GM18511 (cell line): Measurements from ENCODE around the gene OPCML.

Experiments
- ATAC-seq: cut with Tn5 transposase; IDR thresholded peaks from one replicate; pipeline ENCODE4 v1.9.1; 2021; ENCODE audit warnings: mild to moderate bottlenecking, moderate library complexity; ENCODE audit not compliant: unreplicated experiment

Gene OPCML

GRCh38 chr11:133082841-133083488 lies 449.3 kb downstream of the OPCML start:
- peak; percentile 96 for ATAC-seq

GRCh38 chr11:133082453-133082781 lies 449.9 kb downstream of the OPCML start:
- no peak for ATAC-seq

- ATAC-seq, result no peak
Measured at GRCh38 chr11:133081730-133082452, 450.4 kb downstream of the OPCML start.

GRCh38 chr11:133081020-133081419 lies 451.3 kb downstream of the OPCML start:
- no peak for ATAC-seq

- ATAC-seq, result peak; percentile 45
Measured at GRCh38 chr11:133078591-133079404, 453.5 kb downstream of the OPCML start.

GRCh38 chr11:133078012-133078411 lies 454.3 kb downstream of the OPCML start:
- no peak for ATAC-seq

- ATAC-seq, result no peak
Measured at GRCh38 chr11:133075351-133075750, 456.9 kb downstream of the OPCML start.

GRCh38 chr11:133072858-133073582 lies 459.3 kb downstream of the OPCML start:
- no peak for ATAC-seq

GRCh38 chr11:133072378-133072777 lies 459.9 kb downstream of the OPCML start:
- no peak for ATAC-seq

GRCh38 chr11:133070791-133071190 lies 461.5 kb downstream of the OPCML start:
- no peak for ATAC-seq

GRCh38 chr11:133070021-133070713 lies 462.1 kb downstream of the OPCML start:
- no peak for ATAC-seq

- no peak for ATAC-seq
Measured at GRCh38 chr11:133065847-133066485, 466.3 kb downstream of the OPCML start.

GRCh38 chr11:133064961-133065360 lies 467.3 kb downstream of the OPCML start:
- ATAC-seq, result no peak

- ATAC-seq, result no peak
Measured at GRCh38 chr11:133064152-133064877, 468.0 kb downstream of the OPCML start.

- no peak for ATAC-seq
Measured at GRCh38 chr11:133058501-133058900, 473.8 kb downstream of the OPCML start.

- ATAC-seq, result no peak
Measured at GRCh38 chr11:133053124-133053776, 479.1 kb downstream of the OPCML start.

GRCh38 chr11:133052537-133052936 lies 479.8 kb downstream of the OPCML start:
- ATAC-seq, result no peak

GRCh38 chr11:133049244-133050019 lies 482.9 kb downstream of the OPCML start:
- ATAC-seq, result no peak
